Adipose tissue (tissue), 3 donors: Measurements from ENCODE around the gene ARGLU1. TPM values are rescaled to one million over a fixed set of nuclear protein-coding genes. Genes with fewer than 3 reads are reported as not detected.

Experiments
- H3K27ac ChIP-seq: one replicate; pipeline ENCODE4 v1.5.1; 2013; ENCODE audit warnings: low read depth, low read length
- whole genome bisulfite sequencing, 3 donors: extraction: QIAGEN DNeasy Blood & Tissue Kit; methylation state at CpG; one replicate each; pipeline ENCODE4 v1.1.7; 2013; 5-methylcytosine and 5-hydroxymethylcytosine counted together
- polyA plus RNA-seq, 3 donors: library from polyadenylated mRNA; stranded (reverse); fragments of 200-250 nt; gene quantifications; one replicate each; pipeline ENCODE4 v1.2.3, GENCODE V29; 2013
- donor health status: healthy with polysubstance abuse.
- donor health status: Bipolar disorder and iron deficiency.
- donor health status: healthy.

Gene ARGLU1
- polyA plus RNA-seq, 3 donors, result 32.3 to 55.4 (median 48.5) TPM

DNA sequence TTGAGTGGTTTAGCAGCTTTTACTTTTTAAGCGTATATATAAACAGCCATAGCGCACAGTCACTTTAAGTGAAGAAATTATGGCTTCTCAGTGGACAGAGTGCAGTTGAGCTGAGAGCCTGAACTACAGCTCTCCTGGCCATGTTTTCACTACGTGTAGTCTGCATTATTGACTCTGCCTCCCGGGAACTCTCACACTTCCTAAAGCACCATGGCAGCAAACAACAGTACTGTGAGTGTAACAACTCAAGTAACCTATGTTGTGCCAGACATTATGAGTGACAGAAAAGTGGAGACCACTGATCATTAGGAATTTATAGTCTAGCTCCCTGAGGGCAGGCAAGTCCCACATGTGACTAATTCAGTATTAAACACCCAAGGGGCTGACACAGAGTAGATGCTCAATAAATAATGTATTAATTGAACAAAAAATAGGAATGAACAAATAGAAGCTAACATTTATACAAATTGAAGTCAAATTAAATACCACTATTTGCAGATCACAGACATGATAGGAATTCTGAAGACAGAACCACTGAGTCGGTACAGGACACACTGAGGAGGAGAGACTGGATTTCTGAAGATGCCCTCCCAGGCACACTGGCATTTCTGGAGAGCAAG is 52.2 kb downstream of the ARGLU1 start:
- no peak overlapping the region for H3K27ac ChIP-seq
- WGBS, 3 donors, result 82 to 86% (median 83%) methylated on average over 5 of the region's 5 CpGs

DNA sequence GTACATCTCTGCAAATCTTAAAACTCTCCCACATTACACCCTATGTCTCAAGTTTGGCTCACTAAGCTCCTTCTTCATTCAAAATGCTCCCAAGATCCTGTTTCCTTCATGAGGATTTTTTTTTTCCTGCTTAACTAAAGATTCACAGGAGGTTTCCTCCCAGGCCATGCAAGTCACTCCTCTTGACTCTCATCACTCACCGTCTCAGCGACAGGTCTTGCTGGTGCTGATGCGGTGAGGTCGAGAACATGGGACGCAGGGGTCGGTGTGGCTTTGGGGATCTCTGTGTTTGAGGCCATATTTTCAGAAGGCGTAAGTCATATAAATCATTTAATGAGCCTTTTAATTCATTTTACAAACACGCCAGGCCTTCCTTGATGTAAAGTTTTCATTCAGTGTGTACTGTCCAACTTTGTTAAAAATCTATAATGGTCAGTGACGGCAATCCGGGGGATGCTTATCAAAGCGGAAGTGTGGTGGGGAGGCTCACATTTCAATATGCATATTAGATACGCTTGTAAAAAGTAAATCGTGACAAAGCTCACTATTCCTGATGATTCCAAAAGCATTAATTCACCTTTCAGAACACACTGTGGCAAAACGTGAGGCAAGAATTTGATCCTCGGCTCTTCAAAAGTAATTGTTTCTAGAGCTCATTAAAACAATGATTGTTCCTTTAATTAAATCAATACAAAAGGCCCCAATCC is 52.9 kb downstream of the ARGLU1 start:
- 81 to 88% (median 83%) methylated on average over 15 of the region's 15 CpGs for WGBS, 3 donors
- no peak overlapping the region for H3K27ac ChIP-seq

DNA sequence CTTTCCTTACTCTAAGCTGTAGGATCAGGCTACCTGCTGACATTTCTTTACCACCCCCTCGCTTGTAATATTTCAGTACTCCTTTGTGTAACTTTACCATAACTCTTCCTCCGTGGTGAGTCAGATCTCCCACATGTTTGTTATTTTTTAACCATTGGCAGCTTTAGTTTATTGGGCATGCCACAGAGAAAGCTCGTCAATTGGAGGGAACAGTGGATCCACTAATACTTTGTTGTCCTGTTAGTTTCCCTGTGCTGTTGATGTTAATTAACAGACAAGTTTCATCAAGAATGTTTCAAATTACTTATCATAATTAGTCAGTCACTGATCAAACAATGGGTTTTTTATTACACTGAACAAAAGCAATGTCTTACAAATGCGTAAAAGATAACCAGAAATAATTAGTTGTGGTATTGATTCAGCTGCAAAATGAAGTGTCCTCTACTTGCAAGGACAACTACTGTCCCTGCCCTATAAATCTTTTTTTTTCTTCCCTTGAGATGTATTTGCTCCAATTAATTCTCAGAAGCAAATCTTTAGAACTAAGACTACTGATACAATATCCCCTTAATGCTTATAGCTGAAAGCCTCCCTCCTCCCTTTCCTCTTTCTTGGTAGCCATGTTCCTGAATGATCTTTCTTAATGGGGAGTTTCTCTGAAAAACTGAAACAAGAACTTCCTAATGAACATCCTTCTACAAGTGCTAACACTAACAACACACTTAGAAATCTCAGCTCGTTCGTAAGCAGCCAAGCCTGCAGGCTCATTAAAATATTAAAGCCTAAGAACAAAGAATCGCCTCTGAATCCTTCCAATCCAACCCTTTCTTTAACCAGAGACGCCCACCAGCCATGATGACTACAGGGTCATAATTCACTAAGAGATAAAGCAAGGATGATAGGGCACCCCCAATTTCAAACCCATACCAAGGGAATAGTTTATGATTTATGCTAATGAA is 54.6 kb downstream of the ARGLU1 start:
- H3K27ac ChIP-seq, result no peak overlapping the region
- 78 to 79% (median 78%) methylated on average over 8 of the region's 8 CpGs for WGBS, 3 donors

DNA sequence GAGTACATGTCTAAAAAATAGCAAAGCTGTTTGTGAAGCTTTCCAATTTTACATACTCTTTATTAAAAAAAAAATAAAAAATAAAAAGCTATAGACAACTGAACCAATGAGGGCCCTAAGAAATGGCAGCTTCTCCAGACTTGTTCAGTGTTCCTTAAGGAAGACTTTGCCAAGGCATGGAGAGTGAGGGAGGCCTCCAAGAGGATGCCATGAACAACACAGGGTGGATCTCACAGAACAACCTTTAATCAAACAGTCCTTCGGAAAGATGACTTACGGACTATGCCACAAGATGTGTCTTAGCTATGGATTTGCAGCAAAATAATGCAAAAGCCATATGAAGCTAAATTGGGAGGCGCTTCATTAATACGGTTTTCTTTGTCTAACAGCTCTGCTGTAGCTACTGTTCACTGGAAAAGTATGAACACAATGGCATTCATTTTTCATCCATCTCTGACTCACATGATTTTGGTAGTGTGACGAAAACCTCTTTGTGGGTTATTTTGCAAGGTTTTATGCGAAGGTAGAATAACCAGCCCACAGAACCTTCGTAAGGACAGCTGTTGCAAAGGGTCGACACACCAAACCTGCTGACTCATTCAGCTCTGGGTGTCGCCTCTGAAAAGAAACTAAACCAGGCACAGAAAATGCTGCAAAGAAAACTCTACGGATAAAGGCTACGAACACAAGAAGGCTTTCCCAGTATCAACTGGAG is 60.2 kb downstream of the ARGLU1 start:
- WGBS, 3 donors, result 60 to 85% (median 64%) methylated on average over 11 of the region's 11 CpGs
- H3K27ac ChIP-seq, result no peak overlapping the region

DNA sequence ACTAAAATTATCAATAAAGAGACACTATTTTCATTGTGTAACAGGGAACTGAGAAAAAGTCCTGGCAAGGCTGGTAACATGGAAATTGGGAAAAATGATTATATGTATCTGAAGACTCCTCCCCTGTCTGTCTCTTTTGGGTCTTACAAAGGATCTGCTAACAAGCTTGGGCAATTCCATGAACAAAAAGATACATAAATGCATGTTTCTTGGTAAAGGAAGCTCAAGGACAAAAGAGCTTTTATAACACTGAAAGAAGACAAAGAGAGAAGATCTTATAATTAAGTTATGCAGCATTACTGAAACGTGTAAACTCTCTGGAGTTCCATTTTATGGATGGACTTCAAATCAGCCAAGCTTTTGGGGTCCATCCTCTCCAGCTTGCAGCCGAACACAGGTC is 61.7 kb downstream of the ARGLU1 start:
- H3K27ac ChIP-seq, result no peak overlapping the region
- WGBS, 3 donors, result 65 to 79% (median 77%) methylated on average over 2 of the region's 2 CpGs

DNA sequence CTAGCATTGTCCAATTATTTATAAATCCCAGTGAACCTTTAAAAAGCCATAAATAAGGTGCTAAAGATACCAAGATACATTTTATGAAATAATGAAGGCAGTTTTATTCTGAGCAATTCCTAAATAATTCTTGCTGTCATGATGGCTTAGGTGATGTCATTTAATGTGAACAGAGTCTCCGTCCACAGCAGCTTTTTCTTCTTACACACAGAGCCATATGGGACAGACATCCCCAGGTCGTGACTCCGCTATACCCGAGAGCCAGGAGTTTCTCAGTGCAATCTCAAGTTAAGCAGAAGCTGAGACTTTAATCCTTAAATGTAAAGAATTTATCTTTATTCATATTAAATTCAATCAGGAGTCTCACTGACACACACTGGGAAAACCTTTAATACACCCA is 62.2 kb downstream of the ARGLU1 start:
- 76 to 92% (median 80%) methylated on average over 4 of the region's 4 CpGs for WGBS, 3 donors

DNA sequence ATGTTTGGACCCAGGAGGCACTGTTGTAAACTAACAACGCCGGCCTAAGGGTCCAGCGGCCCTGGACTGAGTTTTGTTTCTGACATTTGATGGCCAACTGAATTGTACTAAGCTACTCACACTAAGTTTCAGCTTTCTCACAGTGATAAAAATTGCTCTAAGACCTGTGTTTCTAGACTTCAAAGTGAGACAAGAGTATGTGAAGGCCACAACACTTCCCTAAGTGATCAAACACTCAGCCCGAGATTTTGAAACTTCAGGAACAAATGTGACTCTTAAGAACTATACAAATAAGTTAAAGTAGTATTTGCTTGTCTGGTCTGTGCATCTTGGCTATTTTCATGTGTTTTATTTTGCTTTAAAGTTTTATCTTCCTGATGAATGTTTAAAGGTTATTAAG is 62.6 kb downstream of the ARGLU1 start:
- no peak overlapping the region for H3K27ac ChIP-seq
- 77 to 93% (median 90%) methylated on average over 4 of the region's 4 CpGs for WGBS, 3 donors

More for the DNA sequence above, 62.2 kb downstream of the ARGLU1 start:
- H3K27ac ChIP-seq, result no peak overlapping the region

DNA sequence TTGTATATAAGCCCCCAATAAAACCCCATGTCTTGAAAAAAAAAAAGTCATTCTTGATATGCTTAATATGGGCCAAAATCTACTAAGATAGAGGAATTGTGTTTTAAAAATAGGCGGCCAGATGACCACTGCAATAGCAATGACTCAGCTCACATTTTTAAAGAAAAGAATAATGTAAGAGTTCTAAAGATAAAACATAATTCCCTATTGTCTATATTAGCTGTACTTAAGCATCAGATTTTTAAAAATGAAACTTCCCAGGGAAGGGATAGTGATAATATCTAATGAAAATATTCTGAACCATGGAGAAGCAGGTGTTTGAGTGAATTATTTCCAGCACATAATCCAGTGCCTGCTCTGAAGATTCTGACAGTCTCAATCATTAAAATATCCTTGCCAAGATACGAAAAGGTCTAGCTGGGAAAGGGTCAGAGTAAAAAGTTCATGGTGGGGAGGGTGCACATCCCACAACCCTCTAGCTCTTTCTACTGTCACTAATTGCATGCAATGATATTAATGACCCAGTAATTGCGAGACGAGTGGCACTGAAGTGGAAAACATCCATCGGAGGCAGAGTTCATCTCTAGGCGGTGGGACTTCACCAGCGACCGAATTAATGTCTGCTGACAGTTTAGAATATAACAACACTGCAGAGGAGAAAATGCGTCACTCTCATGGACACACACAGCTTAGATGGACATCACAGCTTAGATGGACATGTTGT is 64.0 kb downstream of the ARGLU1 start:
- H3K27ac ChIP-seq, result no peak overlapping the region
- WGBS, 3 donors, result 81 to 87% (median 87%) methylated on average over 9 of the region's 9 CpGs

DNA sequence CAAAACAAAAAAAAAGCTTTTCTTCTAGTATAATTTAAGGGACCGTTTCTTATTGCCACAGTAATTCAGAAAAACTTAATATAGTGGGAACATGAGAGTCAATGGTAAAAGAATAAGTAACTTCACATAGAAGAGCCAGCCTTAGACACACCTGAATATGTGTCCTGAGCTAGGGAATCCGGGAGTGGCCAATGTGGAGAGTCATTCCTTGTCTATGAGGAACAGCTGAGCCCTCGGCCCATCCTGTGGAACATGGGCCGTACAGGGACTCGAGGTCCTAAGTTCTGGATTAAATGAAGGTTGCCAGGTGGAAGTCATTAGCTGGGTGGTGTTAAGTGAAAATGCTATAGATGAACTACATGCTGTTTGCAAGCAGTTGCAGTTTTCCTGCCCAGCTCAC is 64.7 kb downstream of the ARGLU1 start:
- WGBS, 3 donors, result 81 to 88% (median 84%) methylated on average over 5 of the region's 5 CpGs
- H3K27ac ChIP-seq, result no peak overlapping the region

DNA sequence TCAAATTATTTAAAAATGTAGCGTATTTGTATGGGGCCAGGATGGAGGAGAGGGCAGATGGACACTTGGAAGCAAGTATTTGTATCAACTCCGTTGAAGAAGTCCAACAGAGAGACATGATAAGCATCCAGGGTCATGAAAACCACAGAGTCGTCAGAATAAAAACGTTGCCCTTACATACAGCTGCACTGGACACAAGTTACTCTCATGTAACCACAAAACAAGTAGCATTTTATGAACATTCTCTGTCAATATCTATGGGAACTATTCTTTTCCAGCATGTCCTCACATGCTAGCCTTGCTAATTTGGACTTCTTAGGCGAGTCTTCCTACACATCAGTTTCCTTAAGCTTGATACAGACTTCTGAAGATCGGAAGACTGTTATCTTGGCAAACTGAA is 67.5 kb downstream of the ARGLU1 start:
- H3K27ac ChIP-seq, result no peak overlapping the region
- 79 to 82% (median 80%) methylated on average over 6 of the region's 6 CpGs for WGBS, 3 donors

DNA sequence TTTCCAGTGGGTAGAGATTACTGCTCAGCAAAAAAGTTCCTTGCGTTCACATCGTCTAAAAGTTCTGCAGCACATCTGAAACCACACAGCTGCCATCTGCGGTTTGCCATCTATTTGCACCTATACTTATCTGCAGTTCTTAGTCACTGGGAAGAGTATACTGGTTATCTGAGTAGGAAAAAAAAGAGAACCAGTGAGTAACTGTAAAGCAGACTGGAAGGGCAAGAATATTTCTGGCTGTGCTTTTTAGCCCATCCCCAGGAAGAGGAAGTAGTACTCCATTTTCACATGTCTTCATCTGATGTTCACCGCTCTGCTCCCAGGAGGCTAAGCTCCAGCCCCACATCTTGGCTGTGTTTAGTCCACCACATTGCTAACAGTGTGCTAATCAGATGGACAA is 68.0 kb downstream of the ARGLU1 start:
- WGBS, 3 donors, result 42 to 74% (median 50%) methylated on average over 4 of the region's 4 CpGs
- no peak overlapping the region for H3K27ac ChIP-seq

DNA sequence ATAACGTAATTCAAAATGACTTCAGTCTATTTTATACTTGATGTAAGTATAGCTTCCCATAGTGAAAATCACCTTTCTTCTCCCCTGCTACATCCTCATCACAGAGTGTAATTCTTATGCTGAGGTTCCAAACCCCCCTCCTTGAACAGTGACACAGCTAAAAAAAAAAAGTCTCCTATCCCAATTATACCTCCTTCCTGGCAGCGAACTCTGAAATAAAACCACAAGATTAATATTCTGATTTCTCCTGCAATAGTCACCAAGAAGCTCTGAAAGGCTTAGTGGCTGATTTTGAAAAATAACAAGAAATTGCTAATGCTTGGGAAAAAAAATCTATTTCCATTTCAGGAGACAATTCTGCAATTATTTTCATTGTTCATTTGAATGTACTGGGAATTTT is 68.8 kb downstream of the ARGLU1 start:
- WGBS, 3 donors, result 52 to 92% (median 56%) methylated on average over 2 of the region's 2 CpGs
- H3K27ac ChIP-seq, result no peak overlapping the region

DNA sequence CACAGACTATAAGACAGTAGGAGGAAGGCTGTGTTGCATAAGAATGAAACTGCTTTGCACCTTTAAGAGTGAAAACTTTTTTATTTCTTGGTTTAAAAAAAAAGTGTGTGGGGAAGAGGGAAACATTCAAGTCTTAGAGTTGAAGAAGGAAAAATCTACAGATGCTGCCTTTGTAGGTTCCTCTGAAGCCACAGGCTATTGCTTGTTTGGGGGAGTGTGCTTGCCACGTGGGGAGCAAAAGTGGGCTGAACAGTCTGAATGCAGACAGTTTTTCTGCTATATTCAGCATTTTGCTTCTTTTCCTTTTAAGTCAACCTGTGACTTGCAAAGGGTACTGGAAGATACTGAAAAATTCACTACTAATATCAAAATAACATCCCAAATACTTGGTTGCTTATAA is 69.4 kb downstream of the ARGLU1 start:
- 14 to 57% (median 25%) methylated on average over 1 of the region's 1 CpG for WGBS, 3 donors

DNA sequence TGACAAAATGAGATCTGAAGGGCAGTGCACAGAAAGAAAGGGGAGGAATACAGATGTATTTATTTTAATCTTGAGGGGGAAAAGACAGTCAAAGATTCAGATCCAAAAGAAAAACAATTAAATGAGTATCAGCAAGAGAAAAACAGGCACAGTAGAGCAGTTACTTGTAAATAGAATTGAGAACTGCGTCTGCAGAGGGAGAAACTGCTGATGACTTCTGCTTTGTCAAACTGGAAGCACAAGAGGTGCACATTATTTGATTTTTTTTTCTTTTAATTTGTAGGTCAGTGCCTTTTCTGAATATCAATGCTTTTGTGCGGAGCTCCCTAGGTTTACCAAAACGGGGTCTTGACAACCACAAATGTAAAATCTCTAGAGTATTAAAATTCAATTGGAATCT is 69.8 kb downstream of the ARGLU1 start:
- no peak overlapping the region for H3K27ac ChIP-seq
- WGBS, 3 donors, result 33 to 69% (median 36%) methylated on average over 3 of the region's 3 CpGs

More for the DNA sequence above, 69.4 kb downstream of the ARGLU1 start:
- H3K27ac ChIP-seq, result no peak overlapping the region

DNA sequence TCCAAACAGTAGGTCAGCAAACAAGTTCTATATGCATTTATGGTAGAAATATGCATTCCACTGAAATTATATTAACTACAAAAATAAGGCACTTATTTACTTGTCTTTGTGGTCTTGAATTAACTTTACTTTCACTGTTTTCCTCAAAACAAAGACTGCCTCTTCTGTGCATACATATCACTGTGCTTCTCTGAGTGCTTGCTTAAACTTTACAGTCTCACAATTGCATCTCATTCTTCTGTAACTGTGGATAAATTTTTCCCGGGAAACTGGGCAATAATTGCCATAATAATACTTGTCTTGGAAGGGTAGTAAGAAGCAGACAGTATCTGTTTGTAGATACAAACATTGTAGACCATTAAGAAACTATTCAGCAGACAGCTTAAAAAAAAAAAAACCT is 70.9 kb downstream of the ARGLU1 start:
- 26 to 56% (median 45%) methylated on average over 1 of the region's 1 CpG for WGBS, 3 donors
- H3K27ac ChIP-seq, result no peak overlapping the region

DNA sequence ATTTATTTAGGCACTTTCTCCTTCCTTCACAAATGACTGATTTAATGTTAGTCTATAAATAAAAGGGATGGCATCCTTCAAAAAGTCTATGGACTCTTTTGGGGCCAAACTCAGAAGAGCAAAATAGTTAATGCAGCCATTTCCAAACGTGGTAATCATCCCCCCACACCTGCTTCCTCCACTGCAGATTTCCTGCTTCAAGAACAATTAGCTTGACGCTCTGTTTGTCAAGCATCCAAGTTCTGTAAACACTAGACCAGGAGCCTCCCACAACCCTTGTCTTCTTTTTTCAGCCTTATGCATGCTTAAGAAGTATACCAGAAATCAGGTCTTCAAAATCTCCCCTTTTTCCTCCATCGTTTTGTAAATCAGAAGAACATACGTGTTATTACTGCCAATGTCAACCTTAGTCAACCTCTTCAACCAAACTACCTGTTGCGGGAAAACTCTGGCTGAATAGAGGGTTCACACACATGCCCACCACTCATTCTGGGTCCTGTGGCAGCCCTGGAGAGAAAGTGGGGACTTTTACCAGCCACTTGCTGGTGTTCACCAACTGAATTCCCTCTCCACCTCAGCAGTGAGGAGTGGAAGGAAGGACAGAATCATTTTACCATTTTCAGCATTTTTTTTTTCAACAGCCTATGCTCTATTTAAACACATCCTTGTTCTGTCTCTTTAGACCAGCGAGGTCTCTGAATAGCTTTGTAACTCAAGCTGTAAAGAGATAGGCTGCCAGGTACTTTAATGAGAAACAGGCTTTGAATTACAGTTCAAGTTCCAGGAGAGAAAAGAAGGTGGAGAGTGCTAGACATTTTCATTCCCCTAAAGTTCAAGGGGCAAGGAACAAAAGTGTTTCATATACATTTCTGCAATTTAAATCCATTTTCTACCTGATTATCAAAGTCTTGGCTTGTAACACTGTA is 71.6 kb downstream of the ARGLU1 start:
- 39 to 54% (median 47%) methylated on average over 6 of the region's 6 CpGs for WGBS, 3 donors
- H3K27ac ChIP-seq, result peak overlapping the region; percentile 38

DNA sequence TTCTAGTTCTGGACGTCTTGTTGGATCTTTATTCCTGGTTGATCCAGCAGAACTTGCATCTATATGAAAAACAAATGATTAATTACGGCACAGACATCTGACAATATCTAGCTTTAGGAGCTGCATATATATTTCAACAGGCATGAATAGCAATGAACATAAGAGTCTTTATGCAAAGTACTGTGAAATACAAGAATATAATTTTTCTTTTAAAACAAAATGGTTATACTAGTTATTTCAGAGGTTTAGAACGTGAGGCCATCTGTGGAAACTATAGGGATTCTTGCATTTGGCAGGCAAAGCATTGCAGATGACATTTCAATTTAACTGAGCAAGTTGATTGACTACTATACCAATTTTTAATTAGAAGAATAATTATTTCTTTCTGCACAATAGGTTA is 73.0 kb downstream of the ARGLU1 start:
- H3K27ac ChIP-seq, result no peak overlapping the region
- WGBS, 3 donors, result 86 to 91% (median 89%) methylated on average over 3 of the region's 3 CpGs
